HepG2 (cell line): ENCODE measurements around the gene C1orf74. TPM values are rescaled to one million over a fixed set of nuclear protein-coding genes. Genes with fewer than 3 reads are reported as not detected.

Experiments used
- ARHGAP35 ChIP-seq: sonication (generic); formaldehyde crosslinking; IDR thresholded peaks from 2 replicates; pipeline ENCODE4 v1.9.0; 2022; ENCODE audit warnings: mild to moderate bottlenecking, inconsistent platforms, moderate library complexity, missing genetic modification reagents, borderline replicate concordance
- ATF1 ChIP-seq: IDR thresholded peaks from 2 replicates; pipeline ENCODE4 v1.6.1; 2016; ENCODE audit warnings: mild to moderate bottlenecking, control low read depth
- CERS6 ChIP-seq: sonication (generic); formaldehyde crosslinking; IDR thresholded peaks from 2 replicates; pipeline ENCODE4 v1.5.0; 2020; ENCODE audit warnings: missing genetic modification reagents
- ELF4 ChIP-seq: sonication (generic); formaldehyde crosslinking; IDR thresholded peaks from 2 replicates; pipeline ENCODE4 v1.5.0; 2020; ENCODE audit warnings: missing genetic modification reagents, mild to moderate bottlenecking, moderate library complexity, borderline replicate concordance
- FOSL2 ChIP-seq: sonication (generic); formaldehyde crosslinking; IDR thresholded peaks from 2 replicates; pipeline ENCODE4 v1.4.0; 2020; ENCODE audit warnings: missing genetic modification reagents
- FOXP1 ChIP-seq, 2 experiments: fragments of 450-650 bp in 1 of 2; IDR thresholded peaks; 2 replicates each; pipeline ENCODE4 v1.6.1; 2017 to 2018; ENCODE audit warnings: antibody characterized with exemption in 1 of 2
- GZF1 ChIP-seq: sonication (generic); formaldehyde crosslinking; IDR thresholded peaks from 2 replicates; pipeline ENCODE4 v1.5.1; 2020; ENCODE audit warnings: mild to moderate bottlenecking, missing genetic modification reagents
- ISL2 ChIP-seq: sonication (generic); formaldehyde crosslinking; IDR thresholded peaks from 2 replicates; pipeline ENCODE4 v1.5.0; 2020; ENCODE audit warnings: missing genetic modification reagents
- KDM5B ChIP-seq: sonication (generic); formaldehyde crosslinking; IDR thresholded peaks from 2 replicates; pipeline ENCODE4 v1.4.0; 2020; ENCODE audit warnings: missing genetic modification reagents, mild to moderate bottlenecking, borderline replicate concordance
- MAFK ChIP-seq, 2 experiments: IDR thresholded peaks in 1 of 2; conservative IDR thresholded peaks in 1 of 2; 2 replicates each; pipeline ENCODE4 v1.6.1; 2011; ENCODE audit warnings: improper control_type of control experiment in 2 of 2, low read length in 2 of 2
- SAFB2 ChIP-seq: sonication (generic); formaldehyde crosslinking; IDR thresholded peaks from 2 replicates; pipeline ENCODE4 v1.5.1; 2020; ENCODE audit warnings: missing genetic modification reagents, low read depth, mild to moderate bottlenecking, borderline replicate concordance
- SRSF9 ChIP-seq: fragments of 200-400 bp; formaldehyde crosslinking; IDR thresholded peaks from 2 replicates; pipeline ENCODE4 v1.6.1; 2018; ENCODE audit warnings: borderline replicate concordance, mild to moderate bottlenecking, low read depth, low read length; ENCODE audit not compliant: insufficient read depth, poor library complexity, severe bottlenecking
- TAF1 ChIP-seq: sonication (generic); formaldehyde crosslinking; IDR thresholded peaks from 2 replicates; pipeline ENCODE4 v1.4.0; 2020; ENCODE audit warnings: missing genetic modification reagents
- TBX3 ChIP-seq: fragments of 450-650 bp; IDR thresholded peaks from 2 replicates; pipeline ENCODE4 v1.6.1; 2017; ENCODE audit warnings: antibody characterized with exemption, mild to moderate bottlenecking, inconsistent platforms, borderline replicate concordance
- U2AF2 ChIP-seq: fragments of 200-400 bp; formaldehyde crosslinking; IDR thresholded peaks from 2 replicates; pipeline ENCODE4 v1.6.1; 2017; ENCODE audit warnings: low read depth, mild to moderate bottlenecking, low read length
- ZKSCAN5 ChIP-seq: sonication (generic); formaldehyde crosslinking; IDR thresholded peaks from 2 replicates; pipeline ENCODE4 v1.5.1; 2020; ENCODE audit warnings: mild to moderate bottlenecking, missing genetic modification reagents
- ZNF10 ChIP-seq: sonication (generic); formaldehyde crosslinking; IDR thresholded peaks from 2 replicates; pipeline ENCODE4 v1.4.0; 2020; ENCODE audit warnings: mild to moderate bottlenecking, low read depth, missing genetic modification reagents, borderline replicate concordance
- ZNF343 ChIP-seq: sonication (generic); formaldehyde crosslinking; IDR thresholded peaks from 2 replicates; pipeline ENCODE4 v1.4.0; 2020; ENCODE audit warnings: mild to moderate bottlenecking, missing genetic modification reagents
- ZNF512B ChIP-seq: sonication (generic); formaldehyde crosslinking; IDR thresholded peaks from 2 replicates; pipeline ENCODE4 v1.5.1; 2020; ENCODE audit warnings: missing genetic modification reagents, mild to moderate bottlenecking, borderline replicate concordance
- ZNF543 ChIP-seq: sonication (generic); formaldehyde crosslinking; IDR thresholded peaks from 2 replicates; pipeline ENCODE4 v1.4.0; 2020; ENCODE audit warnings: mild to moderate bottlenecking, missing genetic modification reagents
- ZNF547 ChIP-seq: sonication (generic); formaldehyde crosslinking; IDR thresholded peaks from 2 replicates; pipeline ENCODE4 v1.5.1; 2020; ENCODE audit warnings: mild to moderate bottlenecking, missing genetic modification reagents
- ZNF567 ChIP-seq: sonication (generic); formaldehyde crosslinking; IDR thresholded peaks from 2 replicates; pipeline ENCODE4 v1.8.1; 2023; ENCODE audit warnings: mild to moderate bottlenecking, missing genetic modification reagents, borderline replicate concordance
- ZNF580 ChIP-seq: IDR thresholded peaks from 2 replicates; pipeline ENCODE4 v1.6.1; 2016; ENCODE audit warnings: low read depth, borderline replicate concordance
- ZNF709 ChIP-seq: sonication (generic); formaldehyde crosslinking; IDR thresholded peaks from 2 replicates; pipeline ENCODE4 v1.5.0; 2020; ENCODE audit warnings: mild to moderate bottlenecking, missing genetic modification reagents
- ZNF710 ChIP-seq: sonication (generic); formaldehyde crosslinking; IDR thresholded peaks from 2 replicates; pipeline ENCODE4 v1.5.0; 2020; ENCODE audit warnings: mild to moderate bottlenecking, missing genetic modification reagents, borderline replicate concordance
- polyA plus RNA-seq, 8 experiments: library from polyadenylated mRNA; depleted of rRNA in 3 of 8; stranded (reverse) in 7 of 8; unstranded in 1 of 8; fragments of >200 nt; fragmentation: Illumina TruSeq in 4 of 8; extraction: Trizol in 4 of 8; gene quantifications; 2 replicates each; pipeline versions ENCODE4 v1.2.1 to v1.2.3, GENCODE V29; 2011 to 2016; ENCODE audit warnings: low read depth in 4 of 8, missing spikeins in 1 of 8, mixed read lengths in 1 of 8; ENCODE audit not compliant: insufficient read depth in 1 of 8
- total RNA-seq, 5 experiments: library from RNA; depleted of rRNA; stranded (reverse); fragments of >200 nt; fragmentation: Illumina TruSeq; extraction: Trizol; gene quantifications; 2 replicates each; pipeline ENCODE4 v1.2.3, GENCODE V29; 2016; ENCODE audit warnings: low read depth in 1 of 5

The C1orf74 gene
- total and polyA plus RNA-seq, 2 of the 13 experiments (the other 11 are each of a cell fraction or from before 2014, with no cell fraction given), result 0.33 to 0.71 TPM

- no peak for TF ChIP-seq ZNF512B
- TF ChIP-seq ZNF567 (CRISPR knock-in tag), result no peak
- TF ChIP-seq FOSL2, result peak; percentile 52
- no peak for TF ChIP-seq ELF4 (CRISPR knock-in tag)
- TF ChIP-seq ZNF580 (CRISPR knock-in tag), result no peak
- TF ChIP-seq FOXP1 (IDR thresholded peaks at IDR 0.05), result no peak
- 0 out of 2 replicates have a peak, but pooled peaks have one; percentile 10 for TF ChIP-seq FOXP1 (CRISPR knock-in tag; IDR thresholded peaks at IDR 0.05)
- TF ChIP-seq SRSF9, result no peak
- no peak for TF ChIP-seq GZF1 (CRISPR knock-in tag)
- no peak for TF ChIP-seq ISL2 (CRISPR knock-in tag)
- no peak for TF ChIP-seq ZNF710 (CRISPR knock-in tag)
- TF ChIP-seq ZNF543 (CRISPR knock-in tag), result no peak
- no peak for TF ChIP-seq CERS6
- no peak for TF ChIP-seq ARHGAP35 (CRISPR knock-in tag)
- TF ChIP-seq MAFK (conservative IDR thresholded peaks at IDR 0.05 in 1 of 2, IDR thresholded peaks at IDR 0.05 in 1 of 2; ENCODE audit: low read length in 2 of 2), result no peak
- TF ChIP-seq U2AF2, result no peak
- TF ChIP-seq SAFB2 (CRISPR knock-in tag), result no peak
- TF ChIP-seq TAF1 (CRISPR knock-in tag), result no peak
- no peak for TF ChIP-seq TBX3
- peak; percentile 88; the same call in 1 of the 2 replicates for TF ChIP-seq ZNF709 (CRISPR knock-in tag)
- TF ChIP-seq ZNF547, result no peak
- TF ChIP-seq ZKSCAN5 (CRISPR knock-in tag), result no peak
- no peak for TF ChIP-seq ZNF10 (CRISPR knock-in tag)
- TF ChIP-seq KDM5B (CRISPR knock-in tag), result no peak
- TF ChIP-seq ZNF343 (CRISPR knock-in tag), result no peak
- TF ChIP-seq ATF1 (CRISPR knock-in tag), result no peak
These were observed 23.8 kb upstream of the C1orf74 start (continued) for GRCh38 chr1:209808059-209808581.
